HuH-7.5 (cell line): Measurements from ENCODE around the gene PUS3.
"Not testable (repeated sequence)": the region's sequence is repeated elsewhere in the genome, so short reads cannot be mapped to it uniquely, and the experiment has no call there.

Source experiments
- DNase-seq: peaks from one replicate; pipeline ENCODE4 v3.0.0; 2011; ENCODE audit warnings: low spot score

Gene PUS3

DNA sequence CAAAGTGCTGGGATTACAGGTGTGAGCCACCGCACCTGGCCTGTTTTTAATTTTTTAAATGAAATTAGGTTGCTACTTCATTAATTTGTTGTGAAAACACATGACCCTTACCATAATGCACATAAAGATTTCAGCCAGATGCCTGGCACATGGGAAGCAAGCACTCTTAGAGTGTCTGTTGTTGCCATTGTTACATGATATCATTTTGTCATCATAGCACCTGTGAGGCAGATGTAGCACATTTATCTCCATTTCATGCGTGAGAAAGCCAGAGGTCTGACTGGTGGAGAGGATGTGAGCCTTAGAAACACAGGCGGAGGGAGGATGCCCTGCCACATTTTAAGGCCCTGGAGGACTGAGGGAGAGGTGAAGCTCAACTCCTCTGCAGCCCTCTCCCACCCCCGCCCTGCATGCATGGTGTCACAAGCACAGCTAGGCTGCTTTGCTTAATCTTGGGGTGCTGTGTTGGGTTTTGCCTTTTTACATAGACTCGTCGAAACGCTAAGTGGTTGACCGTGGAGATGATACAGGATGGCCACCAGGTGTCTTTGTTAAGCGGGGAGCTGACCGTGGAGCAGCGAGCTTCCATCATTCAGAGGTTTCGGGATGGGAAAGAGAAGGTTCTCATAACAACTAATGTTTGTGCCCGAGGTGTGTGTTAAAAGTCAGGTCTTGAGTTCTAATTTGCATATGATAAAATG, 15.3 kb upstream of the PUS3 start:
- DNase-seq = no peak

- no peak for DNase-seq
Observed at GRCh38 chr11:125916683-125917347, 13.8 kb upstream of the PUS3 start.

GRCh38 chr11:125914601-125915000, 11.6 kb upstream of the PUS3 start:
- DNase-seq = not testable (repeated sequence)

GRCh38 chr11:125910226-125910849, 7.3 kb upstream of the PUS3 start:
- DNase-seq = no peak

DNA sequence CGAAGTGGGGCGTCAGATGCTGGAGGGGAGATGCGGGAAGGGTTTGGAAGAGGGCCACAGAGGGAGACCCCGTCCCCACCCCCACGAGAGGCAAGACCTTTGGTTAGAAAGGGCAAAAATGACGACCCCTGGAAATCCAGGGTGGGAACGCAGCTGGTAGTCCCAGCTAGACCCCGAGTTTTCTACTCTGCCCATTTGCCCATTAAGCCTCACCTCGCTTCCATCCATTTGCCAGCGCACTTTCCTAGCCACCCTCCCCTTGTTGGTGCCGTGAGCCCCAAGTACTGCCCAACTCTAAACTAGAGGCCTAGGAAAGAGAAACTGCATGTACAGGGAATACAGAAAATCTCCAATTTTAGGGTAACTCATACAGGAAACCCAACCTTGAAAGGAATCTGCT, 1.7 kb upstream of the PUS3 start:
- DNase-seq = no peak

- no peak for DNase-seq
Observed at GRCh38 chr11:125903711-125904659, 979 bp upstream of the PUS3 start, which contains the start of gene DDX25. TSS of gene DDX25 (plus strand) at chr11:125904508. CDS start at chr11:125904518, 10 bp downstream.

DNA sequence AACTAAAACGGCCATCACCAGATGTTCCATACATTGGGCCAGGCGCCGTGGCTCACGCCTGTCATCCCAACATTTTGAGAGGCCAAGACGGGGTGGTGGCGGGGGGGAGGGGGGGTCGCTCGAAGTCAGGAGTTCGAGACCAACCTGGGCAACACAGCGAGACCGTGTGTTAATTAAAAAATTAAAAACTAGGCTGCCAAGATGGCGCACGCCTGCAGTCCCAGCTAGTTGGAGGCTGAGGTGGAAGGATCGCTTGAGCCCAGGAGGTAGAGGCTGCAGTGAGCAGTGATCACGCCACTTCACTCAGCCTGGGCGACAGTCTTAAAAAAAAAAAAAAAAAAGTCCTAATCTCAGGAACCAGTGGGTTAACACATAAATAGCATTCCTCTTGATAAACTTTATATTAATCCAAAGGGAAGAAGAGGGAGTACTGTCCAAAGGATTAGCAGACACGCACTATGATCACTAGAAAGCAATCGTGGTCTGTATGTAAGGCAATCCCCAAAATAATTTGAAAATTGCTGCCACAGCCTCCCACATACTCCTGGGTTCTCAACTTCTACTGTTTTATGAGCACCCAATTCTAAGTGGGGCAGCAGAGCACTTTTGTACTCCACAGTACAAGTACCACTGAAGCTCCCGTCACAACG, 604 bp downstream of the PUS3 start:
- DNase-seq = peak; percentile 19

- no peak for DNase-seq
Observed at GRCh38 chr11:125901872-125902271, 1.1 kb downstream of the PUS3 start.

GRCh38 chr11:125892994-125893393, 10.0 kb downstream of the PUS3 start:
- no peak for DNase-seq

DNA sequence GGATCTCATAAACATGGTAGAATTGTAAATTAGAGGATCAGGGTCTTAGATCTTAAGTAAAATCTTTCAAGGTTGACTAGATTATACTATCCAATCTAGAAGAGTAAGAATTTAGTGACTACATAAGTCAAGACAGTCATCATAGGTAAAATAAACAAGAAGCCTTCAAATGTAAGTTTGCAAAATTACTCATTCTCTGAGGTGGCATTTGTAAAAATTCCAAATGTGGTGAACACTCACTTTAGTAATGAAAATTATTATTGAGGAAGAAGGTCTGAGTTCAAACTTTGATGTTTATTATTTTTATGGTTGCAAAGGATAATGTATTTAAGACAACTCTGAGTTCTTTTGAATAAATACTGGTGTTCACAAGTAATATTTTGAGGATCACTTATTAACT, 10.9 kb downstream of the PUS3 start:
- DNase-seq = no peak

GRCh38 chr11:125890447-125891100, 12.4 kb downstream of the PUS3 start:
- no peak for DNase-seq

- DNase-seq = peak; percentile 65
Observed at GRCh38 chr11:125887373-125888324, 15.4 kb downstream of the PUS3 start, which contains the start of gene HYLS1. TSS of gene HYLS1 (plus strand) at chr11:125887668. CDS start at chr11:125899369, 11,701 bp downstream.

GRCh38 chr11:125886997-125887372, 16.0 kb downstream of the PUS3 start:
- no peak for DNase-seq

GRCh38 chr11:125883375-125883774, 19.6 kb downstream of the PUS3 start:
- no peak for DNase-seq

- DNase-seq = no peak
Observed at GRCh38 chr11:125881291-125881690, 21.7 kb downstream of the PUS3 start.

GRCh38 chr11:125874556-125875124, 28.4 kb downstream of the PUS3 start:
- peak; percentile 55 for DNase-seq

DNA sequence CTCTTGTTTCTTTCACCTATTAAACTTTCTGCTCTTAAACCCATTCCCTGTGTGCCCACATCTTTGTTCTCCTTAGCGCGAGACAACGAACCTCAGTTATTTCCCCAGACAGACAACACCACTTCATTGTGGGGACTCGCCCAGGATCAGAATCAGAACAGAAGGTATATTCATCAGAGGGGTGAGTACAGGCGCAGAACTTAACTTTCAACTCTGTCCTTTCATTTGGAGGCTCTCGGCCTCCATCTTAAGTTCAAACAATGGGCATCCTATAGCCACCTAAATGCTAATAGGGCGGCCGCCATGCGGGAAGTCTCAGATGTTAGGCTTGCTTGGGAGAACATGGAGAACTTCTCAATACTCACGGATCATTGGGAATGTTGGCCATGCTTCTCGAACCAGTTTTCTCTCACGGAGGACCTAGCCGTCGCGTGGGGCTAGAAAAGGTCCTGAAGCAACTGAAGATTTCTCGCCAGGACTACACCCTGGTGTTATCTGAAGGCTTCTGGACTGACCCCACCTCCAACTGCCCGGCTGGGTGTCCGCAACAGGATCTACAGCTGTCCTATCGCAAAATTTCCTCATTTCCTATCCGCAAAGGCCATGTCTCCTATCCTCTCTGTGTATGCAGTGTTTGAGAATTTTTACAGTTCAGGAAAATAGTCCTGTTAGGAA, 29.0 kb downstream of the PUS3 start:
- DNase-seq = no peak

- DNase-seq = no peak
Observed at GRCh38 chr11:125872138-125872491, 30.9 kb downstream of the PUS3 start.
